GM18519 (cell line): ENCODE results near the gene GIT1.

Source experiments
- ATAC-seq: cut with Tn5 transposase; IDR thresholded peaks from one replicate; pipeline ENCODE4 v1.9.1; 2021; ENCODE audit warnings: mild to moderate bottlenecking, moderate library complexity; ENCODE audit not compliant: unreplicated experiment, low FRiP score

Gene GIT1

GRCh38 chr17:29582772-29583171 lies 6.7 kb downstream of the GIT1 start:
- ATAC-seq: no peak

- no peak for ATAC-seq
Measured at GRCh38 chr17:29582254-29582765, 7.1 kb downstream of the GIT1 start.

GRCh38 chr17:29581583-29582253 lies 7.7 kb downstream of the GIT1 start:
- ATAC-seq: no peak

- ATAC-seq: peak; percentile 63
Measured at GRCh38 chr17:29579866-29580771, 9.3 kb downstream of the GIT1 start.

GRCh38 chr17:29578626-29579485 lies 10.6 kb downstream of the GIT1 start:
- ATAC-seq: no peak

- ATAC-seq: no peak
Measured at GRCh38 chr17:29577385-29578211, 11.8 kb downstream of the GIT1 start.

- no peak for ATAC-seq
Measured at GRCh38 chr17:29577001-29577370, 12.5 kb downstream of the GIT1 start.

- no peak for ATAC-seq
Measured at GRCh38 chr17:29576214-29577000, 13.0 kb downstream of the GIT1 start.

GRCh38 chr17:29575511-29576213 lies 13.8 kb downstream of the GIT1 start:
- no peak for ATAC-seq

- no peak for ATAC-seq
Measured at GRCh38 chr17:29574732-29575510, 14.5 kb downstream of the GIT1 start.

GRCh38 chr17:29573871-29574731 lies 15.3 kb downstream of the GIT1 start:
- no peak for ATAC-seq

- no peak for ATAC-seq
Measured at GRCh38 chr17:29573558-29573869, 15.9 kb downstream of the GIT1 start.

GRCh38 chr17:29572691-29573557 lies 16.5 kb downstream of the GIT1 start:
- ATAC-seq: no peak

GRCh38 chr17:29571883-29572681 lies 17.4 kb downstream of the GIT1 start:
- no peak for ATAC-seq

GRCh38 chr17:29571486-29571882 lies 18.0 kb downstream of the GIT1 start:
- no peak for ATAC-seq
